ENCODE data around the gene HOXB3. TPM values are rescaled to one million over a fixed set of nuclear protein-coding genes. Genes with fewer than 3 reads are reported as not detected.

The HOXB3 gene
- total RNA-seq, 3 donors from 2014 or later: 13.8 to 36.7 (median 14.4) TPM

- Histone ChIP-seq H3K4me1 (no peaks in the 10 kb centered on the region), H3K27ac (no peak overlapping the region), H3K27me3 (peaks cover 0 to 8% of the 10 kb centered on the region in 2 donors), H3K9me3 (no peaks in the 10 kb centered on the region), H3K4me3 (no peak overlapping the region), H3K36me3 (no peaks in the 10 kb centered on the region)
- no peak for DNase-seq (ENCODE audit: low spot score in 2 of 2)
- intact Hi-C loops (cut with DNase I; ENCODE audit: low total_unique reads): no loop called here
- TF ChIP-seq POLR2A (IDR thresholded peaks at IDR 0.05) (no peak), POLR2AphosphoS5 (IDR thresholded peaks at IDR 0.05) (no peak), CTCF (IDR thresholded peaks at IDR 0.05) (no peak)
These were observed 61.7 kb downstream of the HOXB3 start for GRCh38 chr17:48528153-48528935.

- TF ChIP-seq POLR2AphosphoS5 (IDR thresholded peaks at IDR 0.05) (no peak), CTCF (IDR thresholded peaks at IDR 0.05) (no peak), POLR2A (IDR thresholded peaks at IDR 0.05) (no peak)
- no peak for DNase-seq (ENCODE audit: low spot score in 2 of 2)
- Histone ChIP-seq H3K4me1 (no peaks in the 10 kb centered on the region), H3K27me3 (peaks cover 0 to 8% of the 10 kb centered on the region in 2 donors), H3K27ac (peak overlapping the region in 1 of 2 donors; percentile 32), H3K4me3 (peak overlapping the region in 1 of 3 donors; percentile 58), H3K36me3 (no peaks in the 10 kb centered on the region), H3K9me3 (no peaks in the 10 kb centered on the region)
- intact Hi-C loops (cut with DNase I; ENCODE audit: low total_unique reads): no loop called here
These were observed 62.5 kb downstream of the HOXB3 start for GRCh38 chr17:48527547-48527932.

- Histone ChIP-seq H3K9me3 (no peaks in the 10 kb centered on the region), H3K27ac (peak overlapping the region in 1 of 2 donors; percentile 32), H3K36me3 (no peaks in the 10 kb centered on the region), H3K4me1 (no peaks in the 10 kb centered on the region), H3K27me3 (peaks cover 0 to 8% of the 10 kb centered on the region in 2 donors), H3K4me3 (peak overlapping the region in 2 of 3 donors; percentile 16 to 58)
- no peak for DNase-seq (ENCODE audit: low spot score in 2 of 2)
- no peak for TF ChIP-seq CTCF (IDR thresholded peaks at IDR 0.05)
- no peak for TF ChIP-seq POLR2A (IDR thresholded peaks at IDR 0.05)
- intact Hi-C loops (cut with DNase I; ENCODE audit: low total_unique reads): no loop called here
These were observed 63.2 kb downstream of the HOXB3 start for GRCh38 chr17:48526608-48527546.

GRCh38 chr17:48523010-48523409 is 67.0 kb downstream of the HOXB3 start:
- Histone ChIP-seq H3K27me3 (peaks cover 0 to 8% of the 10 kb centered on the region in 2 donors), H3K4me3 (no peak overlapping the region), H3K4me1 (no peaks in the 10 kb centered on the region), H3K9me3 (no peaks in the 10 kb centered on the region), H3K36me3 (no peaks in the 10 kb centered on the region), H3K27ac (no peak overlapping the region)
- intact Hi-C loops (cut with DNase I; ENCODE audit: low total_unique reads): loop anchor here (5.0 kb wide), 1 partner anchor 61 kb away; no protein-coding TSS in a partner anchor
- no peak for DNase-seq (ENCODE audit: low spot score in 2 of 2)
- no peak for TF ChIP-seq POLR2AphosphoS5 (IDR thresholded peaks at IDR 0.05)
- no peak for TF ChIP-seq CTCF (IDR thresholded peaks at IDR 0.05)
- no peak for TF ChIP-seq POLR2A (IDR thresholded peaks at IDR 0.05)
